ENCODE measurements around the gene NEDD4L.

NEDD4L gene

DNA sequence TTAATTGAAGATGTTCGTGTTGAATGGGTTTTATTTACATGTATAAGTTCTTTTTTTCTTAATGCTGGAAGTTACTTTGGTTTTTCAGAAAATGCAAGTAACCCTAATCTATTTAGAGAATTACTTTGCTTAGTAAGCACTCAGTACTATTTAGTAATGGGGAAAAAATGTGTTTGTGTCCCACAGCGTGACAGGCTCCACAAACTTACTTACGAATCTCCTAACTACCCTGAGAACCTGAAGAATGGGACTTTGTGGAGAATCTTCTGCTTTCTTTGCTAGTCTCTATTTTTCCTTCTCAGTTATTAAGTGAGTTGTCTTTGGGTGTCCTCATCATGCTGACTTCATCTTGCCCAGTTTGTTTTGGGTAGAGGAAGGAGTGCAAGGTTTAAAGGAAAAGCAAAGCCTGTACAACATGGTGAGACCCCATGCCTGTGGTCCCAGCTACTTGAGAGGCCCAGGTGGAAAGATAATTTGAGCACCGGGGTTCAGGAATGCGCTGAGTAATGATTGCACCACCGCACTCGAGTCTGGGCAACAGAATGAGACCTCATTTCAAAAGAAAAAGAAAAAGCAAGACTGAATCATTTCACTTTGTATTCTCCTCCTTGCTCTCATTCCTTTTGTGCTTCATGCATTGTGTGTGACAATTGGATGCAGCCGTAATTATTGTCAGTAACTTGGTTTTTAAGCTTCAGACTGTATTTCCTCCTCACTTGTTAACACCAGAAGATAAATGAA, 10.2 kb downstream of the NEDD4L start:
- no peak for DNase-seq

DNA sequence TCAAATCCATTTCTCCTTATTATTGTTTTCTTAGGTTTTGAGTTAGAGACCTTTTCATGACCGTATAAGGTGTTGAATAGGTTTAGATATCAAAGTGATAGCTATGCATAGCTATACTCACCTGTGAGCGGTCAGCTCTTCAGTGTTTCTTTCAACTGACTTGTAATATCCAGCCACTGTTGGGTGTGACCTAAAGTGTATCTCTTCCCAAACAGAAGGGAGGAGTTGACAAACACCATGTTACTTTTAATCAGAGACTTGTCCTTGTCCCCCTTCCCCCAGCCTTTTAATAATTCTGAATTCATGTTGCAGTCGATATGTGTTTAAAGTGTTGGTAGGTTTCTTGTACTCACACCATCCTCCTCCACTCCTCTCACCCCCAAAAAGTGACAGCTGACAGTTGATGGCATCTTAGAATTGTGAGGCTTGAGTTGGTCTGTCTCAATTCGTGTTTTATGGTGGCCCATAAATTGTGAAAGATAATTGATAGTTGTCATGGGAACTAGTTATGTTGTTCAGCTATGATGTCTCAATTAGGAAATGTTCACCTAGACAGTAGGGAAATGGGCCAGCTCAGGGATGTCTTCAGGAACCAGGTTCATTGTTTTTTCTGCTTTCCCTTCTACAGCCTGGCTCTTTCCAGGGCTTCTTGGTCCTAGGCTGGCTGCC, 12.0 kb downstream of the NEDD4L start:
- no peak for DNase-seq

DNA sequence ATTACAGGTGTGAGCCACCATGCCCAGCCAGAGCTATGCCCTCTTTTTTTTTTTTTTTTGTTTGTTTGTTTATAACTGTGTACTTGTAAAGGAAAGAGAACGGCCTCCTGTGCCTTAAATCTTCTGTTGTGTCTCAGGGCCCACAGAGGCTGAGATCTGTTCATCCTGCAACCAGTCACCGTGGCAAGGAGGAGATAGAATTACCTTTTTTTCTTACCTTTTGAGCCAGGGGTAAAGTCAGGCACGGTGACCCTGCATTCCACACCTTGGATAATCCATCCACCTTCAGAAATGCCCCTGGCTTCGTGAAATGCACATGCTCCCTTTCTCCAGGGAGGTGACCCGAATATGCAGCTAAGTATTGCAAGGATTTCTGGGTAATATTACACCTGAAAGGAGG, 12.8 kb downstream of the NEDD4L start:
- no peak for DNase-seq

DNA sequence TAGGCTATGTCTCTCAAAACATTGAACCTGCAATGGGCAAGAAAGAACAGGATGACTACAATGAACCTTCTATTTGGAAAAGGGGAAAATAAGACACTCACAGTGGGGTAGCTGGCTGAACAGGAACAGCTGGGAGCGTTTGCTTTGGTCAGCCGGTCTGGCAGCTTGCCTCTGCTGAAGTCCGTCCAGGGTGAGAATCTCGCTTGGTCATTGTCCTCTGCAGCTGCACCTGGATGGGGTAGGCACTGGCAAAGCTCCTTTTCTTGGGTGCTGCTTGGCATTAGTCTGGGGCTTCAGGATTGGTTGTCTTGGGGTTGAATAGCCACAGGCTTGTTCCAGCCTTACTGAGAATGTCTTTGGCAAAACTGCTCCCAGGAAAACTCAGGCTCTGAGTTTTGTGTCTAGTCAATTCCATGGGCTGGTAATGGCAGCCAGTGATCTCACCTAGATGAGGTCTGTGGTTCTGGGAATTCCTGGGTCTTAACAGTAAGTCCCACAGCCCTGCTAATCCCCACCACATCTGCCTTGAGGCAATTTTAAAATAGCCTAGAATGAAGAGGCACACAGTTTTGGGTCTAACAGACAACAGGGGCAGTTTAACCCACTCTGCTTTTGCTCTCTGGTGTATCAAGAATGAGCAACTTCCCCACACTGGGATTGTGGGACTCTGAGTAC, 13.4 kb downstream of the NEDD4L start:
- DNase-seq = no peak

DNA sequence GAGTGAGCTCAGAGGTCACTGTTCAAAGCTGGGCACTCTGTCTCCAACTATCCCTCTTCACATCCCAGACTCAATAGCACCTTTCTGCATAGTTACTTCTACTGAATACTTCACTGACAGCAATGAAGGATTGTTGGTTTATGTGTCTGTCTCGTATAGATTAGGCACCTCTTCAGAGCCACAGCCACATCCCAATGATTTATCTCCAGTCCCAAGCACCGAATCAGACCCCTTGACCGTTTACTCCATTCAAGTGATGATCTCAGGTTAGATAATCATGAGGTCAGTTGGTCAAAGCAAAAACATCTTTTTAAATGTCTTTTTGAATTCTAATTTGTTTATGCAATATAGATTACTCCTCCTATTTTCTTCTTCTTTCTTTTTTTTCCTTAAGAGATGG, 14.7 kb downstream of the NEDD4L start:
- no peak for DNase-seq

DNA sequence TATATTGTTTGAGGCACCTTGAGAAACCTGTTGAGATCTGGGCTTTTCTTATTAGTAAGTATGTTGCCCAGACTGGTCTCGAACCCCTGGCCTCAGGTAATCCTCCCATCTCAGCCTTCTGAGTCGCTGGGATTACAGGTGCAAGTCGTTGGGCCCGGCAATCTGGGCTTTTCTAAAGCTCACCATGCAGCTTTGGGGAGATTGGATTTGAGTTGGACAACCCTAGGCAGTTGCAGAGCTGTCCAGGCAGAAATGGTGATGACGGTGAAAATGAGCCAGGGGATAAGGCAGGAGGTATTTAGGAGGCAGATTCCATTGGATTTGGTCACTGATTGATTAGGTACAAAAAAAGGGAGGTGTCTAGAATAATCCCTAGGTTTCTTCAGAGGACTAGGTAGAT, 16.2 kb downstream of the NEDD4L start:
- DNase-seq = no peak

DNA sequence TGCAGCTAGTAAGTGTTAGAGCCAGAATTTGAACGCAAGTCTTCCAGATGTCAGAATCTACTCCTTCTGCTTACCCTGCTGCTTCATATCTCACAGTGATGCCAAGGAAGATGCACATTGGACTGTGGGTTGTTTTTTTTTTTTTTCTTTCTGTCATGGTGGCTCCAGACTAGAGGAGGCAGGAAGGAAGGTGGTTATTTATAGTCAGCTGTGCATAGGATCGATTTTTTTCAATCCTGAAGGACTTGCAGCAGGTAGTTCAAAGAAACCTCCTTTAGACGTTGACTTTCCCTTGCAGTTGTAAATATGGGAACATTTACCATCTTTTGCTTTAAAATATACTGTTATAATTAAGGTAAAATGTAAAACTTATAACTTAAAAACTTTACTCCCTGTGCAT, 17.3 kb downstream of the NEDD4L start:
- no peak for DNase-seq

DNA sequence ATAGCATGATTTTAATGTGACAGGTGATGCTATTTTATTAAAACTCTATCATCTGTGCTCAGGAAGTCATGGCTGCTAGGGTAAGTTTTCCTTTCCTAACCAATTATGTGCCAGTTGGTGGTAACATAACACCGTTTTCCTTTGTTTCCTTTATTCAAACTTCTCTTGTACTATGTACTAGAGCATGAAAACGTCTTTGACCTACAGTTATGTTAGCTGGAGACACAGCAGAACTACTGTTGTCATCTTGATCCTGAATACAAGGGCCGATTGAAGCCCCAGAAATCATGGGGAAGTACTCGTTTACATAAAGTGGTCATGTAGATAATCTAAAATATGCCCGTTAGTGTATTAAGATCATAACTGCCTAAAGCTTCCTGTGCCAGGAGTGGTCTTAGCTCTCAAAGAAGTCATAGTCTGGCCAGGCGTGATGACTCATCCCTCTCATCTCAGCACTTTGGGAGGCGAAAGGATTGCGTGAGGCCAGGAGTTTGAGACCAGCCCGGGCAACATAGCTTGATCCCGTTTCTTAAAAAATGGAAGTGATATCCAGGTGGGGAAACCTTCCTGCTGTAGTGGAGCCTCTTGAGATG, 20.5 kb downstream of the NEDD4L start:
- no peak for DNase-seq

DNA sequence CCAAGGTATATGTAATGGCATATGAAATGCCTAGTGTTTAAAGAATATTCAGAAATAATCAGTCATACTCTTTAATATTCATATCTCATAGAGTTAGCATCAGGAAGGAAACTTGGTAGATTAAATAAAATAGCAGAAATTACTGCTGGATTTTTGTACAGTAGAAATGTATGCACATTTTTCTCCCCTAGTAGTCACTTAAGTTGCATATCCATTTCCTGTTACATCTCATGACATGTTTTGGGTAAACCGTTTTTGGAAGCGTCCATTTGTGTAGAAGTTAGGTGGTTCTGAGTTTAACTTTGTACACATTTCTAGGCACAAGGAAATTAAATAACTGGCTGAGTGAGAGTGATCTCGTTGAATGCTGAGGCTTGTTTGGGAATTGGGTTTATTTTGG, 21.9 kb downstream of the NEDD4L start:
- DNase-seq = no peak

DNA sequence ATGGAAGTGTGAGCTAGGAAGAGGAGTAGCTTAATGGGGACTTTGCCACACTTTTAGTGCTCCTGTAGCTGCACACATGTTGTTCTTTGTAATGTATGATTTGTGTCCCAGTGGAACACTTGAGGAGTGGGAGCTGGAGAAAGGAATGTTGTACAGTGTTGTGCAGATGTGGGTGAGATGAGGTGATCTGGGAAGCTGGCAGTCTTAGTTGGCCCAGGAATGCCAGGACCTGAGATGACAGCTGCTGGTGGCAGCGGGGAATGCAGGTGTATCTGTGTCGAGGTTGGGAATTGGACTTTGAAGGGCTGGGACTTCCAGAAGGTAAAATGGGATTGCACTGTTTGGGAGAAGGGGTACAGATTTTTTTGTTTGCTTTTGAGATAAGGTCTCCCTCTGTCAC, 23.6 kb downstream of the NEDD4L start:
- no peak for DNase-seq

DNA sequence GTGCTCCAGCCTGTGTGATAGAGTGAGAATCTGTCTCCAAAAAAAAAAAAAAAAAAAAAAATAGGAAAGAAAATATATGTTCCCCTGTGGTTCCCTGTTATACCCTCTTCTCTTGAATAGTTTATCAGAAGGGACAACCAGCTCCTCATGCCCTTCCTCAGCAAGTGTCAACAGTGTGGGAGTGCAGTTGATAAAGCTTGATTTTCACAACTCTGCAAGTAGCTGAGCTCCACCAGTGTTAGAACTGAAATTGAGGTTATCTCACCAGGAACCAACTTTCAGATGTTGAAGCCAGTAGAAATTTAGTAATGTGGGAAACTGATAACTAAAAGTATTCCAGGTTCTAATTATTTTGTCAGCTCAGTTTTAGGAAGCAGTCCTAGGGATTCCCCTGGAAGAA, 25.1 kb downstream of the NEDD4L start:
- no peak for DNase-seq

DNA sequence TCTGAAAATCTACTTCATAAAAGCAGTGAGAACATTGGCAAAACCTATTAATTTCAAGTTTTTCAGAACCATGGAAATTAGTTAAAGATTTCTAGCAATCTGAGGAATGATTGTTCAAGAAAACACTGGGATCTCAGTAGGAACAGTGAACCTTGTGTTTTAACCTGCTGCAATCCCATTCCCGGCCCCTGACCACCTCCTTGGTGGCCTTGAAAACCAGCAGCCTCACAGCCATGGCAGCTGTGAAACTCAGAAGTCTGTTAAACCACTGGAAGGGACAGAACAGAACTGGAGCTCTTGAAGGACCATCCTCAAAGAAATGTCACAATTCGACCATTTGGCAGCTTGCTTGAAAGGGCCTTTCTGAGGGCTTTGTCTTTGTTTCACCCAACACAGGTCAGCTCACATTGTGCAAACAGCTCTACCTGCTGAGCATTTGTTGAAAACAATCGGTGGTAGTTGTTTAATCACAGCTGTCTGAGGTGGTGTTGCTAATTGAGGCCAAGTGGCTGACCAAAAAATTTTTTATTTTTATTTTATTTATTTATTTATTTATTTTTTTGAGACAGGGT, 25.8 kb downstream of the NEDD4L start:
- DNase-seq = no peak

DNA sequence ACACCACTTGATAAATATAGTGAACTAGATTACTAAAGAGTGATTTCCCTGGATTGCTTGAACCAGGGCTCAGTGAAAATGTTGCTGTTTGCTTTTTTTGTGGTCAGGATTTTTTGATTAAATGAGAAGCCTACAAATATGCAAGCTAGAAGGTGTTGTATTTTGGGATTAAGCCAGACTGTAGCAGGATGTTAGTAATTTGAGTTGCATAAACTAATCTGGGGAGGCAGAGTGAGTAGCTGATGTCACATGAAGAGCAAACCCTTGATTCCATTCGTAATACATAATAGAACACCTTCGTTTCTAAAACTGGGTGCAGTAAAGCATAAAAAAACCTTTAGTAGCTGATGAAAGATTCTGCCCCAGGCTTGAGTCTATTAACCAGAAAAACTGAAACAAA, 32.0 kb downstream of the NEDD4L start:
- no peak for DNase-seq

DNA sequence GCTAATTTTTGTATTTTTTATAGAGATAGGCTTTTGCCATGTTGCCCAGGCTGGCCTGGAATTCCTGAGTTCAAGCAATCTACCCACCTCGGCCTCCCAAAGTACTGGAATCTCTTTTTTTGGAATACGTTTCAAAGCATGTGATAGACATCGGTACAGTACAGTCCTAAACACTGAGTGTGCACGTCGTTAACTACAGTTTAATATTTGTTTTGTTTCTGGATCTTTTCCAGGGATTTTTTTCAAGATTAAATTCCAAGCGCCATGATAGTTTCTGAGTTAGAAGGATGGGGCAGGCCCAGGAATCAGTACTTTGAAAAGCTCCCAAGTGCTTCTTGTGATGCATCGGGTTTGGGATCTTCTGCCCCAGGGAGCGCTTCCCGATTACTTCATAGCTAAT, 33.3 kb downstream of the NEDD4L start:
- DNase-seq = no peak

DNA sequence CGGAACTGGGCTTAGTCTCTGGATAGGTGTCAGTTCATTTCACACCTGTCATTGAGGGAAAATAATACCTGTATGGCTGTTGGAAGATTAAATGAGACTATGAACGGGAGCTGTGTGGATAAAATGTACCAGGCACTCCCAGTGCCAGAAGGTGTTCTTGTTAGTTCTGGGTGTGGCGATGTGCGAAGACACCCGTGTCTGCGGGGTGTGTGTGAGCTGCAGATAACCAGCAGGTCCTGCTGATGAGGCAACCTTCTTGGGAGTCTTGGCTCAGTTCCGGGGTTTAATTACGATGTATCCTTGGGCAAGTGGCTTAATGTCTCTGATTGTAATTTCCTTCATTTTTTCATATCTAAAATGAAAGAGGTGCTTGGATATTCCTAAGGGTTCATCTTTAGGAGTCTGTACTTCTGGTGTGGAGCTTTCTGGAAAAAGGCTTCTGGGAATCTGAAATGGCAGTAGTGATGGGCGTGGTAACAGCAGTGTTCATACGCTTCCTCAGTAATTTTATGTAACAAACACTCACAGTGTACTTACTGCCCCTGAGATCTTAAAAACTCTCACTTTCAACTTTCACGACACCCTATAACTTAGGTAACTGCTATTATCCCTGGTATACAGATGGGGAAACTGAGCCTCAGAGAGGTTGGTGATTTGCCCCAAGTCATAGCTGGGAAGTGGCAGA, 35.0 kb downstream of the NEDD4L start:
- DNase-seq = no peak

DNA sequence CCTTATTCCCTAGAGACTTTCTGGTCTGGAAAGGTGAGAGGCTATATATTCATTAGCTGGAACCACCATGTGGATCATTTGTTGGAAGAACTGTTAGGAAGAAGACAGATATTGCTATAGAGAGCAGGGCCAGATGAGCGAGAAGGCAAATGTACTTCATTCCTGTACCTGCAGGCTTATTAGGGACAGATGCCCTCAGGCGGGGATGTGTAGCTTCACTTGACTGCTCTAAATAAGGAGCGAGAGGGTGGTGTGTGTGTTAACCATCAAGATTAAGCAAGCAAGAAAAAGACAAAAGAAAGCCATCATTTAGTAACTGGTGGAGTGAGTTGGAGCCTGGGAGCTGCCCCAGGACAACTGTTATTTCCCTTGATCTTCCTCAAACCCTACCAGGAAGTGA, 36.4 kb downstream of the NEDD4L start:
- no peak for DNase-seq

DNA sequence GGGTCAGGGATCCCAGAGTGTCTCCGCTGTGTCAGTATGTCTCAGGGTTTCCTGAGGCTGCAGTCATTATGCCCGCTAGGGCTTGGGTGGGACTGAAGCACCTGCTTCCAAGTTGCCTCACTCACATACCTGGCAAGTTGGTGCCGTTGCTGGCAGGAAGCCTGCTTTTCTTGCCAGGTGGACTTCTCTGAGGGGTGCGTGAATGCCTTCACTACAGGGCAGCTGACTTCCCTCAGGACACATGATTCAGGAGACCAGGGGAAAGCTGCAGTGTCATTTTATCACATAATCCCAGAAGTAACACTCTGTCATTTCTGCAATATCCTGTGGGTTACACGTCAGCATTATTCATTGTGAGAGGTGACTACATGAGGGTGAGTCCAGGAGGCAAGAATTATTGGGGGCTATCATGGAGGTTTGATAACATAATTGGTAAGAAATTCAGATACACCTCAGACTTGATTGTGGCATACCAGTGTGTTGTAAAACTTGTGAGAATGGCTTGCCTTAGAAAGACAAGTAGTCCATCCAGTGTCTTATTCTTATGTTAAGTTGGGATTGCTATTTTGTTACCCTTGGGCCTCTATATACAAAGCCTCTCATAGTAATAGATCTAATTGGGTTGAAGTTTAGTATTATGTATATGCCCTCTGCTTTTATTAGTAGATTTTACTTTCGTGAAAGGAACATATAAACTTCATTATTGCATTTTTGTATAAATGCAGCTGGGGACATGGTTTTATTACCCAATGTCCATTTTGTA, 44.1 kb downstream of the NEDD4L start:
- peak in 1 of 5 donors; percentile 4 for DNase-seq

DNA sequence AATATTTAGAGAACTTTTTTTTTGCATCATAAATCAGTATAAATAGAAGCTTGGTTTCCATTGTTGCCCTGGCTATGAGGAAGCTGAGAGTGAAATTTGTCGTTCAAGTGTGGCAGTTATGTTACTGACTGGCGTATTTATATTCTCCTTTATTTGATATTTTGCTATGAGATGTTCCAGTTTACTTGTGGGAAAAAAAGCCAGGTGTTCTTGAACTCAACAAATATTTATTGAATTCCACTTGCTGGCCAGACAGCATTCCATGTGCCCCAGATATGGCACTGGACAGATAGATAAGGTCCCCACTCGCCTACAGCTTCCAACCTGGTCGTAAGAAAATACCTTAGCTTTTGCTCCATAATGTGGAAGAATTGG, 44.7 kb downstream of the NEDD4L start:
- no peak for DNase-seq

DNA sequence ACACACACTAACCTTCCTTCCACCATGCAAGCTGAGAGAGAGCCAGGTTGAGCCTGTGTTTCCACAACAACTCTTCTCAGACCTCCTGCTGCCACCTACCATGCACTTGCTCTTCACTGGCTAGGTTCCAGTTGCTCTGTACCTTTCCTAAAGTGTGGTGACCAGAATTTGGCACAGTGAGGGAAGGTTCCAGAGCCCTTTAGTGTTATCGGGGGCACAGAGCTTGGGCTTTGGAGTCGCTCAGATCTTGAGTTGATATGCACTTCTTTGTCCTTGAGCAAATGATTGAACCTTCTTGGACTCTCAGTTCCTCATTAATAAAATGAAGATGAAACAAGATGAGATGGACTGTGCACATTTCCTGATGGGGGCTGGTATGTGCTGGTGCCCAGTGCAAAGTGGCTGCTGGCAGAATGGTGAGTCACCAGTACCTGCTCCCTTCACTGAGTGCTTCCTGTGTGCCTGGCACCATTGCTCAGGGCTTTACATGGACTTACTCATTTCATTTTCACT, 47.1 kb downstream of the NEDD4L start:
- DNase-seq = peak in 1 of 5 donors; percentile 24

DNA sequence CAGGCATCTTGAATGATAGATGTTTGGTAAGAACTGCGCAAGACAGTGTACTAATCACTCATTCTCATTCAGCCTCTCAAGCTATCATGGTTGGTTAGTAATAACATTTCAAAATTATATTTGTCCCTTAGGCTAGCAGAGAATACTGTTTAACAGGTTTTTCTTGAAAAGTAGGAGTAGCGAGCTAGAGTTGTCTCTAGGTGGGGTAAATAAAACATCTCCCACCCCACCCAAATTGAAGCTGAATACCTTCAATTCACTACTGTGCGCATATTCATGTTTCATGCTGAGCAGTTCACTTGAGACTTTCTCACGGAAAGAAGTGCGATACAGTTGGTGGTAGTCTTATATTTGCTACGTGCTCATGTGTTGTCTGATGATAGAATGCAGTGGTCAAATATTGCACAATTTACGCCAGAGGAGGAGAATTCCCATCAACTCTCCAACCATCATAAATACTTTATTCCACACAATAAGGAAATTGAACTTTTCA, 49.3 kb downstream of the NEDD4L start:
- no peak for DNase-seq

DNA sequence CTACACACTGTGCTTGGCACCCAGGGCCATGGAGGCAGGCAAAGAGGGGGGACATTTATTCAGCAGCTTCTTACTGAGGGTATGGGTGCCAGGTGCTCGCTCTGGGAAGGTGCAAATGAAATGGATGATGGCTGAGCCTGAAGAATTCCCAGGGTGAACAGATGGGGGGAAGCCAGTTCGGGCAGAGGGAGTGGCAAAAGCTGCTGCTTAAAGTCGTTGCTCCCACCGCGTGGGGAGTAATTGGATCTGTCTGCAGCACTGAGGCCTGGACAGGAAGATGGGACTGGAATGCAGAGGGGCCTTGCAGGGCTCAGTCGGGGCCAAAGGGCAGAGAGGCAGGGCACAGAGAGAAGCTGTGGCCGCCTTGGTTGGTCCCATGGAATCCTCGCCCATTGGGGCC, 51.2 kb downstream of the NEDD4L start:
- no peak for DNase-seq

DNA sequence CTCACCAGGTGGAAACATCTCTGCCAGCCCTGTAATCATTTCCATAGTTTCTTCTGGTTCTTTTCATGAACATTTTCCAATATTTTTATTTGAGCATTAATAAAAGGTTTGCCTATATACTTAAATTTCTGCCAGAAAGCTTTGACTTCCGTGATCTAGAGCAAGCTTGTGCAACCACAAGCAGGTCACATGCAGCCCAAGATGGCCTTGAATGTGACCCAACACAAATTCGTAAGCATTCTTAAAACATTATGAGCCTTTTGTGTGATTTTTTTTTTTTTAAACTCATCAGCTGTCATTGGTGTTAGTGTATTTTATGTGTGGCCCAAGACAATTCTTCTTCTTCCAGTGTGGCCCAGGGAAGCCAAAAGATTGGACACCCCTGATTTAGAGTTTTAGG, 51.6 kb downstream of the NEDD4L start:
- DNase-seq = no peak
